OCI-LY7 (cell line): ENCODE results near the gene PDE8B.

Source experiments
- EZH2phosphoT487 ChIP-seq: fragments of 200-600 bp; sonication (generic); IDR thresholded peaks from 2 replicates; pipeline ENCODE4 v1.6.1; 2018; ENCODE audit warnings: low read depth, borderline replicate concordance, mild to moderate bottlenecking, mixed run types, antibody characterized with exemption, low read length, moderate library complexity, mixed read lengths
- TF ChIP-seq, protein P1 (sequence below): fragments of 200-600 bp; sonication (generic); conservative IDR thresholded peaks from 2 replicates; pipeline ENCODE4 v1.5.1; 2014; ENCODE audit warnings: mild to moderate bottlenecking, antibody characterized with exemption, low read length, moderate library complexity, mixed read lengths

- TF ChIP-seq, protein P1, sequence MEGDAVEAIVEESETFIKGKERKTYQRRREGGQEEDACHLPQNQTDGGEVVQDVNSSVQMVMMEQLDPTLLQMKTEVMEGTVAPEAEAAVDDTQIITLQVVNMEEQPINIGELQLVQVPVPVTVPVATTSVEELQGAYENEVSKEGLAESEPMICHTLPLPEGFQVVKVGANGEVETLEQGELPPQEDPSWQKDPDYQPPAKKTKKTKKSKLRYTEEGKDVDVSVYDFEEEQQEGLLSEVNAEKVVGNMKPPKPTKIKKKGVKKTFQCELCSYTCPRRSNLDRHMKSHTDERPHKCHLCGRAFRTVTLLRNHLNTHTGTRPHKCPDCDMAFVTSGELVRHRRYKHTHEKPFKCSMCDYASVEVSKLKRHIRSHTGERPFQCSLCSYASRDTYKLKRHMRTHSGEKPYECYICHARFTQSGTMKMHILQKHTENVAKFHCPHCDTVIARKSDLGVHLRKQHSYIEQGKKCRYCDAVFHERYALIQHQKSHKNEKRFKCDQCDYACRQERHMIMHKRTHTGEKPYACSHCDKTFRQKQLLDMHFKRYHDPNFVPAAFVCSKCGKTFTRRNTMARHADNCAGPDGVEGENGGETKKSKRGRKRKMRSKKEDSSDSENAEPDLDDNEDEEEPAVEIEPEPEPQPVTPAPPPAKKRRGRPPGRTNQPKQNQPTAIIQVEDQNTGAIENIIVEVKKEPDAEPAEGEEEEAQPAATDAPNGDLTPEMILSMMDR: no peak
- no peak for TF ChIP-seq EZH2phosphoT487
Measured at GRCh38 chr5:77249475-77249874, 39.0 kb downstream of the PDE8B start.
